CD4-positive, alpha-beta T cell treated with Interleukin-15 for 1 hour (primary cell): Measurements from ENCODE around the gene GALNTL6.
"Not testable (repeated sequence)": the region's sequence is repeated elsewhere in the genome, so short reads cannot be mapped to it uniquely, and the experiment has no call there.

ENCODE experiments used
- DNase-seq: peaks from one replicate; pipeline ENCODE4 v3.0.0-alpha.2; 2020

The GALNTL6 gene

DNA sequence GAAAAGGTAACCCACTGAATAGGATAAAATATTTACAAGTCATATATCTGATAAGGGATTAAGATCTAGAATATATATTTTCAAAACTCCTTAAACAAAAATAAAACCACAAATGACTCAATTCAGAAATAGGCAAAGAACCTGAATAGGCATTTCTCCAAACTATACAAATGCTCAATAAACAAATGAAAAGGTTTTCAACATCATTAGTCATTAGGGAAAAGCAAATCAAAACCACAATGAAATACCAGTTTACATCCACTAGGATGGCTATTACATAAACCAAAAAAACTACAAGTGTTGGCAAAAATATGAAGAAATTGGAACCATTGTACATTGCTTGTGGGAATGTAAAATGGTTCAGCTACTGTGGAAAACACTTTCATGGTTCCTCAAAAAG lies 1188.4 kb downstream of the GALNTL6 start:
- DNase-seq, result no peak

DNA sequence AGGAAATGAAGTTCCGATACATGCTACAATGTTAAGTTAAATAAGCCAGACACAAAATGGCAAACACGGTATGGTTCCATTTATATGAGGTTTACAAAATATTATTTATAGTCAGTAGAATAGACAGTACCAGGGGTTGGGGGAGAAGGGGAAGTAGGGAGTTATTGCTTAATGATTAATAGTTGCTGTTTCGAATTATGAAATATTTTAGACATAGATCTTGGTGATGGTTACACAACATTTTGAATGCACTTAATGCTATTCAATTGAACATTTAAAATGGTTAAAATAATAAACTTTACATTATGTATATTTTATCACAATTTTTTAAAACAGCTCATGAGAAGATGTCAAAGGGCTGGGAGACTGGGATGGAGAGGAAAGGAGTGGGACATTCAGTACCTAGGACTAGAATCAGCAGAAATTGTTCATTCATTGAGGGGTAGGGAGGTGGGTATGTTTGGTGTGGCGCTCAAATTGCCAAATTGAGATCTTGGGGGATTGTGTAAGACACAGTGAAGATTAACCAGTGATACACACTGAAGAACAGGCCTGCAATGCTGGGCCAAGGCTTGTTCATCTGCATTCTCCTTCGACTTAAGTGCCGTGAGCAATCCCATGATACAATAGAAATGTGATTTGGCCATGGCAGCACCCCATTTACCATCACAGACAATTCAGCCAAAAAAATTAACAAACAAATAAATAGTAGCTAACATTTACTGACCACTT lies 1189.8 kb downstream of the GALNTL6 start:
- DNase-seq, result no peak

DNA sequence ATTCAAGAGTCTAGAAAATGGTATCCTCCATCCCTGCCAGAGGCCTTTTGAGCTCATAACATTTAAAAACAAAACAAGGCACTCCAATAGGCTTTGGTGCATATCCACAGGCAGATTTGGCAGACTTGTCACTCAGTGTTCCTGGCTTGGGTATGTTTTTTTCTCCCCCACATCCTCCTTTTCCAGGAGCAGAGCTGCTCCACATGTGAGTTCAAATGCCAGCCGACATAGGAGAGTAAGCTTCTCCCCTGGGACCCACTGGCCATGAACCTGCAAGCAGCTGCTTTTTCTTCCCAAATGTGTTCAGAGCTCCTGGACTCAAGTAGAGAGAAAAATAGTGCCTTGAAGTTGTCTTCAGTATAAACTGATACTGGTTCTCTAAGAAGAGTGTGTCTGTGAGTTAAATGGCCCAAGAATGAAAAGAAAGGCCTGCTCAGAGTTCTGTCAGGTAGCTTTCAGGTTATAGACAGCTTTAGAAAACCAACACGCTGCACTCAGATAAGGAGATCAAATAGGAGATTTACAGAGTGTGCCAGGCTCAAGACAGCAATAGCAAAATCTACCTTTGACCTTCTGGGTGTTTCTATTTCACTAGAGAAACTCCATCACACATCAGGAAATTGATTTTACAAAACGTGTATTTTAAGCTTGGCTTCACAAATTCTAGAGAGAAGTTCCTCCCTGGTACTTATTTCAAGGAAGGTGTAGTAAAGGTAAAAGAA lies 1192.9 kb downstream of the GALNTL6 start:
- no peak for DNase-seq

DNA sequence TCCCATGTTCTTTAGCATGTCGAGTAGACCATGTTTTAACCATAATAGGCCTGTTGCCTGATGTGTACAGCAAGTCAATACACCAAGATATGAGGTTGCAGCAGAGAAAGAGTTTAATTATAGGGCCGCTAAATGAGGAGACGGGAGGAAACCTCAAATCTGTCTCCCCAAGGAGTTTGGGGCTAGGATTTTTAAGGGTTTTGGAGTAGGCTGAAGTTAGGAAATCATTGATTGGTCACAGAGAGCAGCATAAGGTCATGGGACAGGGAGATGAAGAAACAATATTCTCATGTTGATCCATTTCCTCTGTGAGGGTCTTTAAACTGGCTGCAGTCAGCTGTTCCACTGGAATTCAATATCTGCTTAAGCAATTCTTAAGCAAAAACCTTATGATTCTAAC lies 1195.2 kb downstream of the GALNTL6 start:
- DNase-seq, result no peak

DNA sequence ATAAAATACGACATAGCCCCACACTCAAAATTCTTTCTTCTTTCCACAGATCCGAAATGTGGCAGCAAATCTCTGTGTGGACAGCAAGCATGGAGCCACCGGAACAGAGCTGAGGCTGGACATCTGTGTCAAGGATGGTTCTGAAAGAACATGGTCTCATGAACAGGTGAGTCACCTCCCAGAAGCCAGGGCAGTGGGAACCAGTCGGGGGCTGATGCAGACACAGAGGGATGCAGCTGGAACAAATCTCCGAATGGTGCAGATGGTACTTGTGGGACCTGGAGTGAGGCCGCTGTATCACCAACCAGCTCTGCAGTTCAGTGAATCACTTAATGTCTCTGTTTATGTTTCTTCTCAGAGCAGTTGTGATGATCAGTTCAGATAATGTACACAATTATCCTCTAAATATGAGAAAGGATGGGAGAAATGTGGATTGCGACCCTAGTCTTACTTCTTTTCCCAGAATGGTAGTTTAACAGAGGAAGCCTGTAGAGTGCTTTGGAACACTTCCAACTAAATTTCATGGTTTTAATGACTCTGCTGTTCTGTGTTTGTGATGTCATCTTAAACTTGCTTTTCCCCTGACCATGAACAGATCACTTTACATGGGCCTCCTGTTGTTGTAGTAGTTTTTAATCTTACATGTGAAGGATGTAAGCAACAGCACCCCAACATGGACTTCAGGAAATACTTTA lies 1196.1 kb downstream of the GALNTL6 start:
- no peak for DNase-seq

DNA sequence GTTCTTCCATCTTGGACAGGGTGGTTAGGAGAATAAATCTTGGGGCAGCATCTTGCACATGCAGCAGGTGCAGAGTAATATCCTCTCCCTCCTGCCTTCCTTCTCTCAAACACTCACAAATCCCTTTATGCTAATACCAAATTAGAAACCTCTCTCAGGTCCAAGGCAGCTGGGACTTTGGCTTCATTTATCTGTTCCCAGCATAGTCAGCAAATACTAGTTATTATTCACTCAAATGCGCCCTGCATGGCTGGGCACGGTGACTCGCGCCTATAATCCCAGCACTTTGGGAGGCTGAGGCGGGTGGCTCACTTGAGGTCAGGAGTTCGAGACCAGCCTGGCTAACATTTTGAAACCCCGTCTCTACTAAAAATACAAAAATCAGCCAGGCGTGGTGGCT lies 1199.4 kb downstream of the GALNTL6 start:
- no peak for DNase-seq

DNA sequence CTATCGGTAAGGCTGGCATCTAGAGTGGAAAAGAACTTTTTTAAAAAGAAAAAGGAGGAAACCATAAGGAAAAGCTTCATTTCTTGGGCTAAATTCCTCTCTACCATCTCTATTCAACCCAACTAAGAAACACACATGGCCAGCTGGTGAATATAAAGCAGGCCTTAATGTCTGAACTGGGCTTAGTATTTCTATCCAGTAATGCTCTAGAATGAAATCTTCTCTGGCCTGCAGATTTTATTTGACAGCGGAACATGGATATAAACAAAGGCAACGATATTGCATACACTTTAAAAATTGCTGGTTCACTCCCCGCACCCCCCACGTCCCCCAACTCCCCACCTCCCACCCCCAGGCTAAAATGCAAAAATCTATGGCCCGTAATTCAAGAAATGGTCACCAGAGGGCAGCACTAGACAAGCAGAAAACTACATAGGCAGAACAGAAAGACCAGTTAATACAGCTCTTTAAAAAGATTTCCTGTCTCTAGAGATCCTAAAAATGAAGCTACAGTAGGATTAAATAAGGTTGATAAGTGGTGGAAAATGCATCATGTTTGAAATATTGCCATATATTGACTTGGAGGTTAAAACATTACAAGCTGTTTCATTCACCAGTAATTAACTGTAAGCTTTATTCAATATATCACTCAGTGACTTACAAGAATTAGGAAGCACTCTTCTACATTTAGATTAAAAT lies 1200.2 kb downstream of the GALNTL6 start:
- peak; percentile 28 for DNase-seq

DNA sequence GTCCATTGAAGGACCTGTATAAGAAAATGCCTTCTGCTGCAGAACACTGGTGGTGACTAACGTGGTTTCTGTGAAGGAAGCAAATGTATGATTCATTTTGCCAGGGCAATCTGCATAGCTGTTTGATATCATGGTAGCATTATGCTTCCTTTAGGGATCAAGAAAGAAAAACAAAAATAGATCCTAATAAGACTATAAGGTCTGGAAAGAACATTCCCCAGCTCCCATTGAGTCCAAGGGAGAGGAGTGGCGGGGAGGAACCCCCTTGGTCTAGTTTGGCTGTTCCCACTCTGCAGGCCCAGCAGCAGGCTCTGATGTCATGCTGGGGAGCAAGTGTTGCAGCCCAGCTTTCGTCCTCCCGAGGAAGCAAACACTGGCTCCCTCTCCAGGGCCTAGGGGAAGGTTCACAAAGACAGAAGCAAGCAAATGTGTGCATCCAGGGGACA lies 1200.9 kb downstream of the GALNTL6 start:
- DNase-seq, result no peak

DNA sequence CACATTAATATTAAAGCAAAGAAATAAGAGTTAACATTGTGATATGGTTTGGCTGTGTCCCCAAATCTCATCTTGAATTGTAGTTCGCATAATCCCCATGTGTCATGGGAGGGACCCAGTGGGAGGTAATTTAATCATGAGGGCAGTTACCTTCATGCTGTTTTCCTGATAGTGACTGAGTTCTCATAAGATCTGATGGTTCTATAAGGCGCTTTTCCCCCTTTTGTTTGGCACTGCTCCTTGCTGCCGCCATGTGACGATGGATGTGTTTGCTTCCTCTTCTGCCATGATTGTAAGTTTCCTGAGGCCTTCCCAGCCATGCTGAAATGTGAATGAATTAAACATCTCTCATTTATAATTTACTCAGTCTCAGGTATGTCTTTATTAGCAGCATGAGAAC lies 1201.6 kb downstream of the GALNTL6 start:
- no peak for DNase-seq

DNA sequence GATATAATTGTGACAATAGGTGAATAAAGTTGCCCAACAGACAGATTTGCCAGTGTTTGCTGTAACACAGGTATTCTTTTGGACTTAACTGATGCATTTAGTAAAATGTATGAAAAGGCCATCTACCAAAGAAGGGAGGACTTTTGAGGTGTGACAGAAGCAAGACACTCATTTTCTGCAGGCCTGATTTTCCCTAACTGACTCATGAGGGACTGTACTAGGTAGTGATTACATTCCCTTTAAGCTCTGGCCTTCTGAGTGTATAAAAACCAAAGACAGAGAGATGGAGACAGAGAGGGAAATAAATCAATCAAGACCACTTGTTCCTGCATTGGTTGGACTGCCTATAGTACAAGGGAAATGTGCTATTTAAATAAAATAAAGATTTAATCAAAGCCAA lies 1204.6 kb downstream of the GALNTL6 start:
- DNase-seq, result no peak

DNA sequence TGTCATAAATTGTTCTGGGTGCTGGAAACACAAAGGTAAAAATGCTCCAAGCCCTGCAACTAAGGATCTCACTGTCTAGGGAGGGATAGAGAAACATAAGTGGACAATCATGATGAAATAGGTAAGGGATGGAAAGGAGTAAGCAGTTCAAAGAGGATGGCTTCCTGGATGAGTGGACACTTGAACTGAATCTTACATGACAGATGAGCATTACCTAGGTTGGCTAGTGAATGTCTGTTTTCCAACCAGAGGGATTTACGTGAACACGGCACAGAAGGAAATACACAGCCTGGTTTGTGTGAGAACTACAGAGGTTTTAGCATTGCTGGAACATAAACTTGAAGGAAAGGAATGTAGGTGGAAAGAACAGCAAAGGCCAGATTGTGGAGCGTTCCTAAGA lies 1205.2 kb downstream of the GALNTL6 start:
- no peak for DNase-seq

DNA sequence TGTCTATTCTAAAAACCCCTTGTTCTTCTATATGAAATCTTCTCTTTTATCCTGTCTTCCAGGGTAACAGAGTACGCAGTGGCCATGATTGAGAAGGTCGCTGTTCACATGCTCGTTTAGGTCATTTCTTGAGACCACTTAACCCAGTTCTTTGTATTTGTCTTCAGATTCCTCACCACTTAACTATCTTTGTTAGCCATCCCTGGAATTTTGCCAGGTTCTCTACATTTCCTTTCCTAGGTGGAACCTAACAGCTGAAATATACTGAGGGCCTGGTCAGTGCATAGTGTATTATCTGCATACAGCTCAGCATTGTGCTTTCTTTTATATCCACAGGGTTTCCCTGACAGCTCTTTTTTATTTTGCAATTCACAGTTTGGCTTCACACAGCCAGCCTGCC lies 1206.5 kb downstream of the GALNTL6 start:
- no peak for DNase-seq

DNA sequence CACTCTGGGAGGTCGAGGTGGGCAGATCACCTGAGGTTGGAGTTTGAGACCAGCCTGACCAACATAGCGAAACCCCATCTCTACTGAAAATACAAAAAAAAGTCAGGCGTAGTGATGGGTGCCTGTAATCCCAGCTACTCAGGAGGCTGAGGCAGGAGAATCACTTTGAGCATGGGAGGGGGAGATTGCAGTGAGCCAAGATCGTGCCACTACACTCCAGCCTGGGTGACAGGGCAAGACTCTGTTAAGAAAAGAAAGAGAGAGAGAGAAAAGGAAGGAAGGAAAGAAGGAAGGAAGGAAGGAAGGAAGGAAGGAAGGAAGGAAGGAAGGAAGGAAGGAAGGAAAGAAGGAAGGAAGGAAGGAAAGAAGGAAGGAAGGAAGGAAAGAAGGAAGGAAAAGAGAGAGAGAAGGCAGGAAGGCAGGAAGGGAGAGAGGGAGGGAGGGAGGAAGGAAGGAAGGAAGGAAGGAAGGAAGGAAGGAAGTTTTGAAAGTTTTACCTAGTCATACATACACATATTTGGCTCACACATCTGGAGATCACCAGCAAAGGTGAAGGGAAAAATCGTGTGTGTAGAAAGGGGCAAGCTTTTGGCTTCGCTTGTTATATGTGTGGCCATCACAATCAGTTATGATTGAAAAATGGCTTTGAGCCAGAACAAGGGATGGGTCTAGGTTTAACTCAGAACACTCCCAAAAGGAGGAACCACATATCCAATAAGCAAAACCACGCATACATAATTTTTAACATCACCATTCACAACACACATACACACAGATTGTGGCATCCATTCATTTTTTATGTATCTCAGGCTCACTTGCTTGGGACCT lies 1208.8 kb downstream of the GALNTL6 start:
- DNase-seq, result not testable (repeated sequence)

DNA sequence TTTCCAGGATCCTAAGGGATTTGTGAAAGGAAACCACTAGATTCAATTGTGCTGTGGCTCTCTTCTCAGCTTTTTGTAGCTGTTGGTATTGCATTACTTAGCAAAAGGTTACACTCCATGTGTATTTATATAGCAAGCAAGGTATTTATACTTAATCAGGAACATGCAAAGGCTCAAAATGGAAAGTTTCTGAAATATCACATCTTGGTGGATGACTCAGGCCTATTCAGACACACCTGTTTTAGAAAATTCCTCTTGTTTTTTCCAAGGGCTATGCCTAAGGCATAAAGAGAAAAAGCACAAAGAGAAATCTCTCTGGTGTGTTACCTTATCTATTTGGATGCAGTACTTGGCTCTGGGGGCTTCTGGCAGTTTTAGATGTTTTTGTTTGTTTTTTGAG lies 1211.0 kb downstream of the GALNTL6 start:
- DNase-seq, result no peak

DNA sequence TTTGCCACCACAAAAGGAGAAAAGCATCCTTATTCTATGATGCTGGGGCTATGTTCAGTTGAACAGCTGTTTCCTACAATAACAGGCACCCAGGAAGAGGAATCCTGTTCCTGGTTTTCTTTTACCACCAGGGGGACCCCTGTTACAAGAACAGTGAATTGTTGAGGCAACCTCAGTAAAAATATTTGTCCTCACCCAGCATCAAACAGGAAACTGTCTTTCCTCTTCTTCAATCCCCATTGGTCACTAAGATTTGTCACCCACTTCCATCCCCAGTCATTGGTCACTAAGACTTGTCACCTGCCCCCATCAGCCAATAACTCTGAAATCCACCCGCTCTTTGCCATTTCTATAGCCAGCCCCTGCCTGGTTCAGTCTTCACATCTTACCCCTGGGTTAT lies 1211.9 kb downstream of the GALNTL6 start:
- no peak for DNase-seq

DNA sequence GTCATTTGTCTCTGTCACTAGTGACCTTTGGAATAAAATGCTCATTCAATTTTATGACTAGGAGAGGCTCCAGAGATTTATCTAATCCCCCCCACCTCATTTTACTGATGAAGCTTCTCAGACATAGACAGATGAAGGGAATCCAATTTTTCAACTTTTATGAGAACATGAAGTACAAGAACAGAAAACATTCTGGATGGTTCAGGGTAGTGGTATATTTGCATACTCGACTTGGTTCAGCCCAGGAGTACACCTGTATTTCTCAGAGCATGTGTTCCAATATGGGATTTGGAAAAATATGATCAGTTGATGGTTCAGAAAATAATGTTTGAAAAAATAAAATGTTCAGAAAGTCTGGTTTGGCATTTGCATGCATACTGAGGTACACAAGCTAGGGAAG lies 1224.0 kb downstream of the GALNTL6 start:
- no peak for DNase-seq

DNA sequence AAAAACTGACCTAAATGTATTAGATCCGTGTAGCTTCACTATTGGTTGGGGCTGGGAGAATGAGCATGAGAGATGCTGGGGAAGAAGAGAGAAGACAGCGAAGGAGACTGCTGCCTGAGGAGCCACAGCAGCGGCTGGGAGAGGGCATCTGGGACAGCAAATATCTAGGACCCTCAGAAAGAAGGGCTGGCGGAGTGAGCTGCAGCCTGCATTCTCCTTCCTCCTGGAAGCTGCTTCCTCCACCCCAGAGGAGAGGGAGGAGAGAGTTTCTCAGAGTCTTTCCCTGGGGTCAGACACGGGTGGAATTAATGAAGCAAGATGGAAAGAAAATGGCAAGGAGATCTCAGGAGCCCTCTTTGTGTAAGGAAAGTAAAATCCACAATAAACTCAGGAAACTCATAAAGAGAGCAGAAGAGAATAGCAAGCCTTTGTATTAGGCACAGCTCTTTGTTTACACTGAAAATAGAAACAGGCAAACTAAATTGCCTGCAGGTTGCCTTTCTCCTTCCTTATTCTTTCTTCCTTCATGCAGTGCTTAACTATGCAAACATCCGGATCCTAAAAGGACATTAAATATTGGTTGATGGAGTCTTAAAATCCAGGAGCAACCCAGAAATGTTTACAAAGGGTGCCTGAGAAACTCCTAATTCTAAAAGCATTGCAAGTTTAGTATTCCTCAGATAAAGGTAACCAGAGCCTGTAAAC lies 1225.1 kb downstream of the GALNTL6 start:
- no peak for DNase-seq

DNA sequence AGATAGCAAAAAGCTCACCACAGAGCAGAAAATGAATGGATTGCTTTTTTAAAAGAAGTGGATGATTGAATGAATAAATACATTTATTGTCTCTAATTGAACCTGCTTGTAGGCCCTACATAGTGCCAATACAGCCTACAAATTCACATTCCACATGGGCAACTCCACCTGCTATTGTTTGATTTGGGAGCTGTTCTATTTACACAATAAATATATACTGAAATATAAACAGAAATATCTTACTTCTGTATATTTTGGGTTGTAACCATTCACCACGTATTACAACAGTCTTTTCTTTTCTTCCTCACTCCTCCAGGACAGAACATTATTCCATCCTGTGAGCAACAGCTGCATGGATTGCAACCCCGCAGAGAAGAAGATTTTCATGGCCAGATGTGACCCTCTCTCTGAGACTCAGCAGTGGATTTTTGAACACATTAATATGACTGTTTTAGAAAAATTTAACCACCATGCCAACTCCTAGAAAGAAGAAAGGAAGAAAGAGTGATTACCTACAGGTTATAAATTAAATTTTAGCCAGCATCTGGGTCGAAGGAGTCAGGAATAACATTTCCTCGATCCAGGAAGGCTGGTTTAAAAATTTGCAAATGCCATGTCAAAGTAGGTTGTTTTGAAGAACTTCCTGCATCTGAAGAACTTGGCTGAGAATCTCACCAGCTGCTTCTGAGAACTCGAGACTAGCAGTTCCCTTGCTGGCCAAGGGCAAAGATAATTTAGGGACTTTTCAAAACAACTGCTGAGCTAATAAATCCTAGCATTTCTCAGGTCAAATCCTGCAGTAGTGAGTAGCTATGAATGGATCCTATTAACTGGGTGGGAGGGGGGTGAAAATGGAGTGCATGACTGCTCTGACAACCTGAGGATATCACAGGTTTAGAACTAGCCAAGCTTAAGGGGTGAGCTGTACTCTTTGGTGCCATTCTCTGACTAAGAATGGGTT lies 1226.7 kb downstream of the GALNTL6 start:
- no peak for DNase-seq

DNA sequence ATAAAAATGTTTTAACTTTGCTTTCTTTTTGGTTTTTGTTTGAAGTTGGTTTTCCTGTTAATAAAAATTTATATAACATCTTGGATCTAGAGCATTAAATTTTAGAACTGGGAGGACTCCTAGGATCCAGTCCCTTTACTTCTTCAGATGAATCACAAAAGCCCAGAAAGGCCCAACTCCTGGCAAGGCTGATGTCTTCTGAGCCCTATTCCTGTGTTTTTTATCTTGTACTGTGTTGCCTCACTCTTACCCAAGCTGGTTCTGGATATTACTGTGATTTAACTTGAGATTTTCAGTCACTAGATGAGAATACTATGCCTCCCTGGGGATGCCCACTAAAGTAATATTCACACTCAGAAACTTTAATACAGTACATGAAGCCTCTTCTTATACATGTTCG lies 1228.3 kb downstream of the GALNTL6 start:
- DNase-seq, result no peak

DNA sequence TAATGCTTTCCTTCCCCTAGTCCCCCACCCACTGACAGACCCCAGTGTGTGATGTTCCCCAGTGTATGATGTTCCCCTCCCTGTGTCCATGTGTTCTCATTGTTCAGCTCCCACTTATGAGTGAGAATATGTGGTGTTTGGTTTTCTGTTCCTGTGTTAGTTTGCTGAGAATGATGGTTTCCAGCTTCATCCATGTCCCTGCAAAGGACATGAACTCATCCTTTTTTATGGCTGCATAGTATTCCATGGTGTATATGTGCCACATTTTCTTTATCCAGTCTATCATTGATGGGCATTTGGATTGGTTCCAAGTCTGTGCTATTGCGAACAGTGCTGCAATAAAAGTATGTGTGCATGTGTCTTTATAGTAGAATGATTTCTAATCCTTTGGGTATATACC lies 1228.9 kb downstream of the GALNTL6 start:
- not testable (repeated sequence) for DNase-seq

DNA sequence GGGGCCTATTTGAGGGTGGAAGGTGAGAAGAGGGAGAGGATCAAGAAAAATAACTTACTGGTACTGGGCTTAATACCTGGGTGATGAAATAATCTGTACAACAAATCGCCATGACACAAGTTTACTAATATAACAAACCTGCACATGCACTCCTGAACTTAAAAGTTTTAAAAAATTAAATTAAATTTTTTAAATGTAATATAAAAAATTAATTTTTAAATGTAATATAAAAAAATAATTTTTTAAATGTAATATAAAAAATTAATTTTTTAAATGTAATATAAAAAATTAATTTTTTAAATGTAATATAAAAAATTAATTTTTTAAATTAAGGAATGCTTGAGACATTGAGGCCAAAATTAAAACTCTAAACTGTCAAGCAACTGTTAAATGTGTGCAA lies 1231.1 kb downstream of the GALNTL6 start:
- DNase-seq, result no peak
